GM12865 (cell line): ENCODE results near the gene RBM17.

Experiments used
- DNase-seq: peaks from one replicate; pipeline ENCODE4 v3.0.0; 2010; ENCODE audit warnings: low read depth
- H3K4me3 ChIP-seq: 2 replicates; pipeline ENCODE4 v1.5.1; 2011; ENCODE audit warnings: mild to moderate bottlenecking, low read depth, low read length, control low read depth
- TF ChIP-seq, protein P1 (sequence below): IDR thresholded peaks from 2 replicates; pipeline ENCODE4 v1.5.1; 2011; ENCODE audit warnings: low read length, control low read depth, low read depth, inconsistent platforms; ENCODE audit not compliant: insufficient read depth; ENCODE audit errors: missing control alignments

Gene RBM17

DNA sequence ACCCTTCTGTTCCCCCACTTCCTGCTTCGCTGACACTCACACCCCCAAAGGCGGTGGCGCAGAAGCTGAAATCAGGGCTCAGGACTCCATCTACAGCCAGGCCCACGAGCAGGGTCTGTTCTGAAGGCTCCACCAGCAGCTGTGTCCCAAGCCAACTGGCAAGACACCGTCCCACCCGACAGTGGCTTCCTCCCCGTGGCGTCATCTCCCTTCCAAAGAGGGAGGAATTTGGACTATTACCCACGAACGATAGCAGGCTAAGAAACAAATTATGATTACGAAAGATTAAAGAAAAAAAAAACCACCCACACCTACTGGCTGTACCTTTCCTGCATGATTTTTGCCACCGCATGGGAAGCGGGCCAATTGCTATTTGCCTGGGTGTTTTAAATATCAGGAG, 54.3 kb downstream of the RBM17 start:
- TF ChIP-seq, protein P1, sequence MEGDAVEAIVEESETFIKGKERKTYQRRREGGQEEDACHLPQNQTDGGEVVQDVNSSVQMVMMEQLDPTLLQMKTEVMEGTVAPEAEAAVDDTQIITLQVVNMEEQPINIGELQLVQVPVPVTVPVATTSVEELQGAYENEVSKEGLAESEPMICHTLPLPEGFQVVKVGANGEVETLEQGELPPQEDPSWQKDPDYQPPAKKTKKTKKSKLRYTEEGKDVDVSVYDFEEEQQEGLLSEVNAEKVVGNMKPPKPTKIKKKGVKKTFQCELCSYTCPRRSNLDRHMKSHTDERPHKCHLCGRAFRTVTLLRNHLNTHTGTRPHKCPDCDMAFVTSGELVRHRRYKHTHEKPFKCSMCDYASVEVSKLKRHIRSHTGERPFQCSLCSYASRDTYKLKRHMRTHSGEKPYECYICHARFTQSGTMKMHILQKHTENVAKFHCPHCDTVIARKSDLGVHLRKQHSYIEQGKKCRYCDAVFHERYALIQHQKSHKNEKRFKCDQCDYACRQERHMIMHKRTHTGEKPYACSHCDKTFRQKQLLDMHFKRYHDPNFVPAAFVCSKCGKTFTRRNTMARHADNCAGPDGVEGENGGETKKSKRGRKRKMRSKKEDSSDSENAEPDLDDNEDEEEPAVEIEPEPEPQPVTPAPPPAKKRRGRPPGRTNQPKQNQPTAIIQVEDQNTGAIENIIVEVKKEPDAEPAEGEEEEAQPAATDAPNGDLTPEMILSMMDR: no peak
- no peak overlapping the region for H3K4me3 ChIP-seq
- no peak for DNase-seq

DNA sequence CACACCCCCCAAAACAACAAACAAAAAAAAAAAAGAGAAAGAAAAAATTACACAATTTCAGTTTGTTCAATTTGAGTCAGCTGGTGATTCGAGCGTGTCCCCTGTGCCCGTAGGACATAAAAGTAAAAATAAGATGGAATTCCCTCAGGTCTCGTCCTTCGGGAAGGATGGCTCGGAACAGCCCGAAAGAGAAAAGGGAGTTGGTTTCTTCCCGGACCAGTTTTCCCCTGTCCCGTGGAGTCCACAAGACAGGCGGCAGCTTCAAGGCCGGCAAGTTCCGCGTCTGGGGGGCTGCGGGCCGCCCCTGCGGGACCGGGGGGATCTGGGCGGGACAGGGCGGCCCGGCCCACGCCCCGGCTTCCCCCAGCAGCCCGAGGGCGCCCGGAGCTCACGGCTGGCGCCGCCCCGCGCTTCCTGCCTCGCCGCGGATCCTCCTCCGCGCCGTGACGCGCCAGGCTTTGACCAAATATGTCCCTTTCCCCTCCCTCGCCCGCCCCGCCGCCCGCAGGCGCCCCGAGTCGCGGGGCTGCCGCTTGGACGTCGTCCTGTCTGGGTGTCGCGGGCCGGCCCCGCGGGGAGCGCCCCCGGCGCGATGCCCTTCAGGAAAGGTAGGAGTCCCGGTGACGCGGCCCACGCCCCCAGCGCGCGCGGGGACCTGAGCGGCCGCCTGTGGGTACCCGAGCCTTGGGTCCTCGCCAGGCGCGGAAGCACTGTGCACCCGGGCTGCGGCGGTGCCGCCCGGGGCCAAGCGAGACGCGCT, 55.8 kb downstream of the RBM17 start:
- TF ChIP-seq, protein P1: no peak
- H3K4me3 ChIP-seq: peak overlapping the region; percentile 76
- DNase-seq: peak; percentile 92

DNA sequence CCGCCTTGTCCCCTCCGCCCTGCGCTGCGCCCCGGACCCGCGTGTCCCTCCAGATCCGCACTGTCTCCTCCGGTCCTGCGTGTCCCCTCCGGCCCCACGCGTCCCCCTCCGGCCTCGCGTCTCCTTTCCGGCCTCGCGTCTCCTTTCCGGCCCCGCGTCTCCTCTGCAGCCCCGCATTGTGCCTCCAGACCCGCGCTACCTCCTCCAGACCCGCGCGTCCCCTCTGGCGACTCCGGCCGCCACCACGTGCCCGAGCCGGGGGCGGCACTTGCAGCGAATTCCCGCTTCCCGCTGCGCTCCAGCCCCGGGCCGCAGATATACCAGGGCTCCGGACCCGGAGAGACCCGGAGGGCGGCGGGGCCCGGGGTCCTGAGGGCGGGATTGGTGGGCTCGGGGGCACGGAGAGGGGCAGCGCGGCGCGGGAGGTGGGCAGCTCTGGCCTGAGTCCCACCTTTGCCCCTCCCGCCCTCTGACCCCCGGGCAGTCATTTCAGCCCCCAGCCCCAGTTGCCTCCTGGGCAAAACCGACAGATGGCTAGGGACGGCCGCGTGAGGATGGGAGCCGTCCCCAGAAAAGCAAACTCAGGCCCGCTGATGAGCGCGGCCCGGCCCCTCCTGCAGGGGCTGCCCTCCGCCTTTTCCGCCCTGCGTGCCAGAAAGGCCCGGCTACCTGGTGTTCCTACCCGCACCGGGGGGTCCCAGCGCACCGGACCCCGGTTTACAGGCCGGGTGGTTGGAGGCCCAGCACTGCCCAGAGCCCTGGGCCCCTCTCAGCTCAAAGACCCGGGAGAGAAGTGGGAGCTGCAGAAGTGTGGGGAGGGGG, 56.5 kb downstream of the RBM17 start:
- H3K4me3 ChIP-seq: peak overlapping the region; percentile 76
- DNase-seq: peak; percentile 18
- TF ChIP-seq, protein P1: no peak

DNA sequence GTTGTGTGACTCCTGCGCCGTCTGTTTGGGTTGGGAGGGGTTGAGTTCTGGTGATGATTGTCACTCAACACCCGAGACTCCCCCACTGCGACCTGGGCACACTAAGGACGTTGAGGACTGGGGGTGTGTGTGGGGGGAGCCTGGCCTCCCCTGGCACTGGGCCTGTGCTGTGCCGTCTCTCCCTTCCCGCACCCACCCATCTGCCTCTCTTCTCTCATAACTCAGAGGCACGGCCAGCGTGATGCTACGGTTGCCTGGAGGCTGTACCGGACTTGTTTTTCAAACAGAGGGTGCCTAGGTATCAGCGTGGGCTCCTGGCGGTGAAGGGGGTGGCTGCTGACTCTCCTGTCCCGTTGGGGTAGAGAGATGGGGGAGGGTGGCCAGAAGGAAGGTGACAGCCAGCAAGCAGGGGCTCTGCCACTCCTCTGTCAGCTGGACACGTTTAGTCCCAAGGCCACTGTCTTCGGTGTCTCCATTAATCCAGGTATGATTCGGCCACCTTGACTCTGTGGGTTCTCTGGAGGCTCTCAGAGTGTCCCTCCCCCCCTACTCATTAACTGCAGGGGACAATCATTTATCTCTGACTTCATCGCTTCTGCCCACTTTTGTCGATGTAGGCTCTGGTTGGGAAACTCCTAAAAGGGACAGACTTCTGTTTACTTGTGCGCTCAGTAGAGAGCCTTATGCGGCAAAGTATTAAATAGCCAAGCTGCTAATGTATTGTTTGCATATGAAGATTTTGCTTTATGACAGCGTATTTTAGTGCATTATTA, 57.4 kb downstream of the RBM17 start:
- no peak overlapping the region for H3K4me3 ChIP-seq

DNA sequence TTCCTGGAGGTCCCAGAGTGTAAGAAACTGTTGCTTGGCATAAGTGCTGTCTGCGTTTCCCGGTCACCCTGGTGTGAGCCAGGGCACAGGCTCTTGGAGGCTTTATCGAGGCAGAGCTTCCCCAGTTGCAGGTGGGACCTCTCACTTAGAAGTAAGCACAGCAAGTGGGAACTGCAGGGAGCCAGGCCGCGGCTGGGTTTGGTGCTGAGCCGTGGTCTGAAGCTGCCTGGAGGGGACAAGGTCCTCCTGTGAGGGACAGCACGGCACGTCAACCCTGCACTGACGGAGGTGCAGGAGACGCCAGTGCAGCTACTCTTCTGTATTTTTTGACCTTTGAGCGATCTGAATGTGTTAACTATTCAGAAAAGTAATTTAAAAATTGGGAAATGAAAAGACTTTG, 58.1 kb downstream of the RBM17 start:
- H3K4me3 ChIP-seq: no peak overlapping the region
- TF ChIP-seq, protein P1: no peak
- DNase-seq: no peak

More for the DNA sequence above, 57.4 kb downstream of the RBM17 start:
- TF ChIP-seq, protein P1: no peak
- DNase-seq: no peak

DNA sequence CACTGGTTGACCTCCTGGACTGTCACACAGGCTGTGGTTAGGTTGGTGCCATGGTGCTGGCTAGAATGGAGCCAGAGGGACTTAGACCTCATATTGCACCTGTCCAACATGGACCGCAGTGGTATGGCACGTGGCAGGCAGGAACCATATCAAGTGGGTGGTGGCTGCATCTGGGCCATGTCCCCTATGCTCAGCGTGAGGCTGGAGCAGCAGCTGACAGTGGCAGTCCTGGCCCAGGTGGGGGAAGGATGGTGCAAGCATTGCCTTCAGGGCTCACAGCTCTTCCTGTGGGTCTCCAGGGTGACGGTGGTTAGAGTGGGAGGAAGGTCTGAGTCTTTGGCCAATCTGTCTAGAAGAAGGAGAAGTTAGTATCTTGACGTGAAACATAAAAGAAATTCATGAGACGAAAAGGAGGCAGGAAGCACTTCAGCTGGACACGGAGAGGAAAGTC, 59.4 kb downstream of the RBM17 start:
- no peak overlapping the region for H3K4me3 ChIP-seq
- peak; percentile 57 for DNase-seq
- TF ChIP-seq, protein P1: no peak
